GM19328 (cell line): ENCODE results near the gene RCHY1.
A peak's percentile ranks its signal among the peaks of the same experiment; 100 is the strongest.
"Not testable (repeated sequence)": the region's sequence is repeated elsewhere in the genome, so short reads cannot be mapped to it uniquely, and the experiment has no call there.

Source experiments
- ATAC-seq: cut with Tn5 transposase; IDR thresholded peaks from one replicate; pipeline ENCODE4 v1.9.1; 2021; ENCODE audit warnings: mild to moderate bottlenecking, moderate library complexity; ENCODE audit not compliant: unreplicated experiment

RCHY1 gene

GRCh38 chr4:75514131-75514948, at the start of gene RCHY1, which contains the start of gene THAP6:
Gene RCHY1, minus strand, starts transcription at chr4:75514403. Its CDS starts 117 bp downstream, at chr4:75514286.
Gene THAP6, plus strand, starts transcription at chr4:75514473. Its CDS starts 980 bp downstream, at chr4:75515453.
- peak; percentile 93 for ATAC-seq

GRCh38 chr4:75561789-75562188, 47.6 kb upstream of the RCHY1 start:
- no peak for ATAC-seq

GRCh38 chr4:75557696-75558095, 43.5 kb upstream of the RCHY1 start:
- ATAC-seq: no peak

- ATAC-seq: peak; percentile 99
Measured at GRCh38 chr4:75555294-75556164, 41.3 kb upstream of the RCHY1 start, which contains the start of gene ODAPH. Gene ODAPH, plus strand, starts transcription at chr4:75556066. Its CDS starts 17 bp downstream, at chr4:75556083.

GRCh38 chr4:75552452-75552851, 38.2 kb upstream of the RCHY1 start:
- ATAC-seq: no peak

- no peak for ATAC-seq
Measured at GRCh38 chr4:75549019-75549418, 34.8 kb upstream of the RCHY1 start.

GRCh38 chr4:75547647-75548387, 33.6 kb upstream of the RCHY1 start:
- no peak for ATAC-seq

- no peak for ATAC-seq
Measured at GRCh38 chr4:75545526-75545925, 31.3 kb upstream of the RCHY1 start.

GRCh38 chr4:75544870-75545269, 30.7 kb upstream of the RCHY1 start:
- ATAC-seq: no peak

- ATAC-seq: not testable (repeated sequence)
Measured at GRCh38 chr4:75544220-75544619, 30.0 kb upstream of the RCHY1 start.

GRCh38 chr4:75542824-75543223, 28.6 kb upstream of the RCHY1 start:
- no peak for ATAC-seq

GRCh38 chr4:75537308-75537707, 23.1 kb upstream of the RCHY1 start:
- ATAC-seq: not testable (repeated sequence)

- not testable (repeated sequence) for ATAC-seq
Measured at GRCh38 chr4:75533926-75534325, 19.7 kb upstream of the RCHY1 start.

- ATAC-seq: not testable (repeated sequence)
Measured at GRCh38 chr4:75533339-75533887, 19.2 kb upstream of the RCHY1 start.

- ATAC-seq: not testable (repeated sequence)
Measured at GRCh38 chr4:75531536-75532143, 17.4 kb upstream of the RCHY1 start.

GRCh38 chr4:75530556-75531322, 16.5 kb upstream of the RCHY1 start:
- no peak for ATAC-seq

- no peak for ATAC-seq
Measured at GRCh38 chr4:75527482-75527881, 13.3 kb upstream of the RCHY1 start.

- no peak for ATAC-seq
Measured at GRCh38 chr4:75525910-75526309, 11.7 kb upstream of the RCHY1 start.

GRCh38 chr4:75525086-75525485, 10.9 kb upstream of the RCHY1 start:
- no peak for ATAC-seq
